Measurements from ENCODE around the gene ZSWIM6.
A peak's percentile ranks its signal among the peaks of the same experiment; 100 is the strongest.

The ZSWIM6 gene

DNA sequence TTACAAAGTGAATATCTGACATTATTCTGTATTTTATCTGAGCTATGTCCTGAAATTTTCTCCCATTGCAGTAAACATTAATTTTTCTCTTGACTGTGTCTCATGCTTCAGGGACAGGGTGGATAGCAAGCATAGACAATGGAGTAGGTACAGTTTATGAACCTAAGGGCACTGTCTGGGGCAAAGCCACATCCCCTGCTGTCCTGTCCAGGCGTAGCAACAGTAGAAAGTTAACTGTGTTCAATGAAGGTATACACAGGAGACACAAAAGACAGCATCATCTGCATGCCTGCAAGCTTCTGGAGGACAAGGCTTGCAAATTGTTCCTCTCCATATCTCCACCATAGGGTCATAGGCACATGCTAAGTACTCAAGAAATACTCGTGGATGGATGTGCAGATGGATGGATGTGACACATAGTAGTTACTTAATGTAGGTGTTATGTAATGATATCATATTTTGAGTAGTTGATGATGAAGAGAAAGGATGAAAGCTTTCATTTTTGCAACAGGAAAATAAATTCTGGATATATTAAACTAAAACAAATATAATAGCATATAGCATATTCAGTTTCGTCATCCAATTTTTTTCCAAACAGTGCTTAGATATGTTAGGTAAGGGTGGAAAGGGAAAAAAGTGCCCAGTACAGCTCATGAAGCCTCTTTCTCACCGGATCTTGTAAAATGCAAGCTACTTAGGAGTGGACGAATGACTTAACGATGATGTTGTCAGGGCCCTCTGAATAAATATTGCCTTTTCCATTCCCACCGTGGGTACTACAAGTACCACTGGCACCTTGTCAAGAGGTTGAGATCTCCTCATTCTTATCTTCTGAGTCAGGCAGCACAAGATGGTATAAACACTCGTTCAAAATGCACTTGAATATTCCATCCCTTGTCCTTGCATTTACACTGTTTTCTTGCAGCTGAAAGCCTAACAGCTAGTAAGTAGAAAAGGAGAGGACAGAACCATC, 19.9 kb upstream of the ZSWIM6 start:
- Histone ChIP-seq H3K27ac (peak overlapping the region; percentile 11 to 63), H3K4me3 (no peak overlapping the region)
- TF ChIP-seq CTCF (IDR thresholded peaks at IDR 0.05) = no peak
- no peak for DNase-seq (ENCODE audit: low spot score)

DNA sequence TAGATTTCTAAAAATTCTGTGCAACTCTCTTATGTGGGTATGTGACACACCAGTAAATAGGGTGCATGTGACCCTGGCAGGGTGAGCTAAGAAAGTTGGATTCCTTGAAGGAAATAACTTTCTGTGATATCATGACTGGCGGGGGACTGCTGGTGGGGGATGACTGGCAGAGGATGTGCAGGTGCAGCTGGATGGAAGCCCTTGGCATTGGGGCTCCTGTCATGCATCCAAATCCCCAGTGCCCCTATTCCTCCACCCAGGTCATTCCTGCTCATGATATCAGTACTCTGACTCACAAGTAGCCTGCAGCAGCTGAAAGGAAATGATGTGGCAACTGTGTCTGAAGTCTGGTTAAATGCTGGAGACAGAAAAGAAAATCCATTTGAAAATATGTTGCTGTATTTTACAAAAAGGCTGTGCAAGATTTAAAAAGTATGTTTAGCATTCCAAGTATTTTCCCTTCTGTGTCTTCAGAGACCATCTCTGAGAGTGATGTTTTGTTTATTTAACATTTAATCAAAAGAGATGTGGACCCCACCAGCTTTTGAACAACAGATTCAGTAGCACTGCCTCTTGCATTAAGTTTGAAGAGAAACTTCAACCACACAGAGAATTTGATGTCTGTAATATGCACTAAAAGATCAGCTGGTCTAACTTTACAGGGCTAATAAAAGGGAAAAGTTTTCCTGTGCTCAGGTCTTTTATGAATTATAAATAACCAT, 17.9 kb upstream of the ZSWIM6 start:
- TF ChIP-seq CTCF (IDR thresholded peaks at IDR 0.05) = no peak
- DNase-seq (ENCODE audit: low spot score) = peak; percentile 78

GRCh38 chr5:61318376-61318775, 13.7 kb upstream of the ZSWIM6 start:
- Histone ChIP-seq H3K4me3 (no peak overlapping the region), H3K27ac (peak overlapping the region in 1 of 2 donors; percentile 54)
- DNase-seq (ENCODE audit: low spot score) = no peak
- TF ChIP-seq CTCF (IDR thresholded peaks at IDR 0.05) = no peak

More for the DNA sequence above, 17.9 kb upstream of the ZSWIM6 start:
- peak overlapping the region; percentile 15 to 67 for H3K27ac ChIP-seq
- H3K4me3 ChIP-seq = no peak overlapping the region

- Histone ChIP-seq H3K27ac (peak overlapping the region in 1 of 2 donors; percentile 55), H3K4me3 (peak overlapping the region; percentile 12)
- TF ChIP-seq CTCF (IDR thresholded peaks at IDR 0.05) = no peak
- DNase-seq (ENCODE audit: low spot score) = no peak
Measured at GRCh38 chr5:61319388-61320146, 12.5 kb upstream of the ZSWIM6 start.

DNA sequence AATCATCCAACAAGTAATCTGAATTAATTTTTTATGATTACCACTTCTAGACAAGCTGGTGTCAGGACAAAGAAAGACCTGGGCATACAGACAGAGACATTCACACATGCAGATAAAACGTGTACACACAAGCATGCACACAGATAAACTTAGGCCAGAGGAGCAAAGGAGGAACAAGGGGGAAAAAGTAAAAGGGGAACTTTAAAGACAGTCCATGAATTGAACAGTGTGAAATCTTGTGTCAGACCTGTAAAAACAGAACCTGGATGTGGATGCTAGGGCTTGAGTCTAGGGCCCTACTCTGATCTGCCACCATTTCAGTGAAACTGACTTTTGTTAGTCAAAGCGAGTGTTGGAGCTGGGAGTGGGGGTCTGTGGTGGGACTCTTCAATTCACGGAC, 11.2 kb upstream of the ZSWIM6 start:
- no peak overlapping the region for H3K27ac ChIP-seq

More for the DNA sequence above, 11.2 kb upstream of the ZSWIM6 start:
- H3K4me3 ChIP-seq = no peak overlapping the region
- TF ChIP-seq CTCF (IDR thresholded peaks at IDR 0.05) = no peak
- DNase-seq (ENCODE audit: low spot score) = no peak
